GM19035 (cell line): ENCODE measurements around the gene TASOR.

Experiments
- ATAC-seq: cut with Tn5 transposase; IDR thresholded peaks from one replicate; pipeline ENCODE4 v1.9.1; 2021; ENCODE audit not compliant: unreplicated experiment

The TASOR gene

GRCh38 chr3:56689303-56689702 lies 6.2 kb upstream of the TASOR start:
- no peak for ATAC-seq

- peak; percentile 61 for ATAC-seq
These were observed 5.1 kb upstream of the TASOR start for GRCh38 chr3:56688191-56688590.

- ATAC-seq = no peak
These were observed 964 bp upstream of the TASOR start for GRCh38 chr3:56684029-56684428.

- ATAC-seq = peak; percentile 71
These were observed 473 bp downstream of the TASOR start for GRCh38 chr3:56682462-56683121.

- no peak for ATAC-seq
These were observed 1.0 kb downstream of the TASOR start for GRCh38 chr3:56681984-56682461.

- ATAC-seq = no peak
These were observed 2.9 kb downstream of the TASOR start for GRCh38 chr3:56680054-56680580.

- no peak for ATAC-seq
These were observed 5.8 kb downstream of the TASOR start for GRCh38 chr3:56677286-56677685.

GRCh38 chr3:56673781-56674457 lies 9.1 kb downstream of the TASOR start:
- no peak for ATAC-seq

- ATAC-seq = no peak
These were observed 15.0 kb downstream of the TASOR start for GRCh38 chr3:56667973-56668579.

GRCh38 chr3:56664823-56665222 lies 18.2 kb downstream of the TASOR start:
- ATAC-seq = no peak

GRCh38 chr3:56655709-56656108 lies 27.4 kb downstream of the TASOR start:
- no peak for ATAC-seq

- no peak for ATAC-seq
These were observed 28.6 kb downstream of the TASOR start for GRCh38 chr3:56654460-56654859.

- no peak for ATAC-seq
These were observed 37.7 kb downstream of the TASOR start for GRCh38 chr3:56645407-56645806.

GRCh38 chr3:56633602-56634535 lies 49.2 kb downstream of the TASOR start:
- no peak for ATAC-seq
